Neuronal stem cell (in vitro differentiated cells): ENCODE measurements around the gene DNAJB9.
A peak's percentile ranks its signal among the peaks of the same experiment; 100 is the strongest.

Experiments
- DNase-seq: peaks from one replicate; pipeline ENCODE4 v3.0.0-alpha.2; 2013; ENCODE audit warnings: low spot score
- H2AFZ ChIP-seq: one replicate; pipeline ENCODE4 v1.6.1; 2013; ENCODE audit warnings: mild to moderate bottlenecking, low read length, inconsistent platforms
- H2AK5ac ChIP-seq: 2 replicates; pipeline ENCODE4 v1.6.1; 2013; ENCODE audit warnings: low read depth, mild to moderate bottlenecking, inconsistent platforms, low read length, moderate library complexity, mixed read lengths
- H2BK120ac ChIP-seq: 2 replicates; pipeline ENCODE4 v1.6.1; 2013; ENCODE audit warnings: low read depth, mild to moderate bottlenecking, inconsistent platforms, low read length, moderate library complexity, mixed read lengths
- H2BK12ac ChIP-seq: one replicate; pipeline ENCODE4 v1.6.1; 2013; ENCODE audit warnings: low read length, inconsistent platforms
- H2BK15ac ChIP-seq: 2 replicates; pipeline ENCODE4 v1.6.1; 2013; ENCODE audit warnings: mild to moderate bottlenecking, low read length, inconsistent platforms, mixed read lengths
- H2BK5ac ChIP-seq: one replicate; pipeline ENCODE4 v1.6.1; 2013; ENCODE audit warnings: inconsistent platforms, mild to moderate bottlenecking, low read length, moderate library complexity
- H3K14ac ChIP-seq: one replicate; pipeline ENCODE4 v1.6.1; 2013; ENCODE audit warnings: low read length, inconsistent platforms
- H3K18ac ChIP-seq: 2 replicates; pipeline ENCODE4 v1.6.1; 2013; ENCODE audit warnings: low read length, inconsistent platforms
- H3K23ac ChIP-seq: 2 replicates; pipeline ENCODE4 v1.6.1; 2013; ENCODE audit warnings: low read depth, mild to moderate bottlenecking, mixed read lengths, low read length, inconsistent platforms; ENCODE audit not compliant: poor library complexity
- H3K27ac ChIP-seq: replicated peaks from 3 replicates; pipeline ENCODE4 v1.5.1; 2013; ENCODE audit warnings: low read length, inconsistent platforms
- H3K27me3 ChIP-seq, 3 experiments: 2 replicates each; pipeline ENCODE4 v1.6.1; 2013; ENCODE audit warnings: low read length in 3 of 3, mild to moderate bottlenecking in 2 of 3, inconsistent platforms in 1 of 3, low read depth in 1 of 3, mixed read lengths in 1 of 3, moderate library complexity in 1 of 3; ENCODE audit not compliant: control insufficient read depth in 3 of 3, insufficient read depth in 3 of 3
- H3K36me3 ChIP-seq, 2 donors: replicated peaks in 1 of 2; 2 replicates each; pipeline ENCODE4 v1.6.1; 2013; ENCODE audit warnings: low read length in 2 of 2; ENCODE audit not compliant: control insufficient read depth in 2 of 2, insufficient read depth in 2 of 2
- H3K4ac ChIP-seq: 2 replicates; pipeline ENCODE4 v1.6.1; 2013; ENCODE audit warnings: inconsistent platforms, mild to moderate bottlenecking, low read length, moderate library complexity
- H3K4me1 ChIP-seq, 2 donors: 1 replicate in 1 of 2; 2 replicates in 1 of 2; pipeline ENCODE4 v1.6.1; 2013; ENCODE audit warnings: low read length in 2 of 2, low read depth in 1 of 2; ENCODE audit not compliant: control insufficient read depth in 2 of 2, insufficient read depth in 1 of 2
- H3K4me2 ChIP-seq: one replicate; pipeline ENCODE4 v1.6.1; 2013; ENCODE audit warnings: mild to moderate bottlenecking, low read length, inconsistent platforms; ENCODE audit not compliant: insufficient read depth, poor library complexity, severe bottlenecking
- H3K4me3 ChIP-seq, 2 donors: 2 replicates each; pipeline ENCODE4 v1.5.1; 2013; ENCODE audit warnings: low read length in 2 of 2, mild to moderate bottlenecking in 2 of 2, inconsistent platforms in 1 of 2, moderate library complexity in 1 of 2
- H3K79me1 ChIP-seq: one replicate; pipeline ENCODE4 v1.6.1; 2013; ENCODE audit warnings: low read depth, mild to moderate bottlenecking, inconsistent platforms, low read length, moderate library complexity
- H3K9ac ChIP-seq: one replicate; pipeline ENCODE4 v1.6.1; 2013; ENCODE audit warnings: mild to moderate bottlenecking, low read depth, low read length, inconsistent platforms; ENCODE audit not compliant: poor library complexity
- H3K9me3 ChIP-seq, 2 donors: replicated peaks in 1 of 2; 2 replicates each; pipeline versions ENCODE3 to v1.6.1; 2013; ENCODE audit warnings: low read length in 2 of 2, mild to moderate bottlenecking in 2 of 2, inconsistent platforms in 1 of 2, low read depth in 1 of 2, mixed read lengths in 1 of 2, moderate library complexity in 1 of 2; ENCODE audit not compliant: control insufficient read depth in 2 of 2, insufficient read depth in 1 of 2
- H4K8ac ChIP-seq: one replicate; pipeline ENCODE4 v1.6.1; 2013; ENCODE audit warnings: low read depth, mild to moderate bottlenecking, inconsistent platforms, low read length, moderate library complexity
- H4K91ac ChIP-seq: one replicate; pipeline ENCODE4 v1.6.1; 2013; ENCODE audit warnings: low read length, low read depth, mild to moderate bottlenecking, inconsistent platforms; ENCODE audit not compliant: poor library complexity
- WGBS, 2 donors: extraction: QIAGEN DNeasy Blood & Tissue Kit; methylation state at CpG; one replicate each; pipeline ENCODE4 v1.1.7; 2013; ENCODE audit warnings: missing lambda C conversion rate in 2 of 2, mixed read lengths in 1 of 2; ENCODE audit not compliant: insufficient read length in 2 of 2, insufficient replicate concordance in 1 of 2; ENCODE audit errors: extremely low coverage in 2 of 2; 5-methylcytosine and 5-hydroxymethylcytosine counted together

Gene DNAJB9

GRCh38 chr7:108586274-108586710, 16.6 kb downstream of the DNAJB9 start:
- peaks cover 4 to 5% of the 10 kb centered on the region in 2 donors for H3K4me1 ChIP-seq
- no peak overlapping the region for H3K4me2 ChIP-seq
- H4K91ac ChIP-seq, result no peak overlapping the region
- H2BK120ac ChIP-seq, result no peak overlapping the region
- H2BK5ac ChIP-seq, result no peak overlapping the region
- no peak overlapping the region for H3K23ac ChIP-seq
- H2AFZ ChIP-seq, result no peak overlapping the region
- H2AK5ac ChIP-seq, result no peak overlapping the region
- no CpG with 5 or more reads among the region's 3 CpGs for WGBS, 2 donors
- H3K36me3 ChIP-seq, result no peaks in the 10 kb centered on the region
- no peak overlapping the region for H3K9ac ChIP-seq
- H3K4me3 ChIP-seq, result no peak overlapping the region
- no peak overlapping the region for H3K4ac ChIP-seq
- H3K9me3 ChIP-seq, result no peaks in the 10 kb centered on the region
- H2BK12ac ChIP-seq, result no peak overlapping the region
- no peaks in the 10 kb centered on the region for H3K79me1 ChIP-seq
- H3K18ac ChIP-seq, result no peak overlapping the region
- DNase-seq, result no peak
- no peak overlapping the region for H3K27ac ChIP-seq
- H2BK15ac ChIP-seq, result no peak overlapping the region
- no peak overlapping the region for H4K8ac ChIP-seq
- no peaks in the 10 kb centered on the region for H3K27me3 ChIP-seq
- no peak overlapping the region for H3K14ac ChIP-seq

DNA sequence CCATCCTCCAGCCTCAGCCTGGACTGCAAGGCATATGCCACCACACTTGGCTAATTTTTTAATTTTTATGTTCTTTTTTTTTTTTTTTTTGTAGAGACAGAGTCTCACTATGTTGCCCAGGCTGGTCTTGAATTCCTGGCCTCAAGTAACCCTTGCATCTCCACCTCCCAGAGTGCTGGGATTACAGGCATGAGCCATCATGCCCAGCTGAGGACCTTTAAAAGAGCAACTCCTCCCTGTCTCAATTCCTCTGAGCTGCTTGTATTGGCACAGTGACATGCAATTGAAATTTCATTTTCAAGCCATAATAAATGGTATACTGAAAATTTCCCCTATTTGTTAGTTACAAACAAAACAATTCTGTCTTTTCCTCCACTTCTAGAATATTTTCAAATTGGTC, 19.5 kb downstream of the DNAJB9 start:
- H3K36me3 ChIP-seq, result no peaks in the 10 kb centered on the region
- no peak overlapping the region for H3K4me2 ChIP-seq
- H3K4me1 ChIP-seq, result peaks cover 5 to 9% of the 10 kb centered on the region in 2 donors
- no peak overlapping the region for H2AFZ ChIP-seq
- no peak overlapping the region for H2BK120ac ChIP-seq
- no peak overlapping the region for H3K4ac ChIP-seq
- H3K9me3 ChIP-seq, result no peaks in the 10 kb centered on the region
- H2AK5ac ChIP-seq, result no peak overlapping the region
- no peaks in the 10 kb centered on the region for H3K27me3 ChIP-seq
- H4K8ac ChIP-seq, result no peak overlapping the region
- H3K18ac ChIP-seq, result no peak overlapping the region
- H3K23ac ChIP-seq, result no peak overlapping the region
- H4K91ac ChIP-seq, result no peak overlapping the region
- no peak overlapping the region for H3K4me3 ChIP-seq
- H3K9ac ChIP-seq, result no peak overlapping the region
- no peak overlapping the region for H3K14ac ChIP-seq
- no peak overlapping the region for H2BK15ac ChIP-seq
- H2BK12ac ChIP-seq, result no peak overlapping the region
- no peaks in the 10 kb centered on the region for H3K79me1 ChIP-seq
- no peak for DNase-seq
- H2BK5ac ChIP-seq, result no peak overlapping the region
- no peak overlapping the region for H3K27ac ChIP-seq

GRCh38 chr7:108589874-108590273, 20.2 kb downstream of the DNAJB9 start:
- no peak overlapping the region for H3K18ac ChIP-seq
- H2BK12ac ChIP-seq, result no peak overlapping the region
- H3K23ac ChIP-seq, result no peak overlapping the region
- H3K79me1 ChIP-seq, result no peaks in the 10 kb centered on the region
- H2BK120ac ChIP-seq, result no peak overlapping the region
- no peak overlapping the region for H3K14ac ChIP-seq
- no peak overlapping the region for H2BK5ac ChIP-seq
- no peak overlapping the region for H3K4me3 ChIP-seq
- no peaks in the 10 kb centered on the region for H3K36me3 ChIP-seq
- H4K8ac ChIP-seq, result no peak overlapping the region
- no peak overlapping the region for H3K4me2 ChIP-seq
- H2AK5ac ChIP-seq, result no peak overlapping the region
- no peaks in the 10 kb centered on the region for H3K27me3 ChIP-seq
- no peak for DNase-seq
- H2BK15ac ChIP-seq, result no peak overlapping the region
- H4K91ac ChIP-seq, result no peak overlapping the region
- H3K9me3 ChIP-seq, result no peaks in the 10 kb centered on the region
- no peak overlapping the region for H3K27ac ChIP-seq
- no peak overlapping the region for H3K4ac ChIP-seq
- no CpG with 5 or more reads among the region's 1 CpG for WGBS, 2 donors
- peak overlapping the region; percentile 38 for H2AFZ ChIP-seq
- peaks cover 5 to 9% of the 10 kb centered on the region in 2 donors for H3K4me1 ChIP-seq
- no peak overlapping the region for H3K9ac ChIP-seq

GRCh38 chr7:108590606-108591005, 20.9 kb downstream of the DNAJB9 start:
- Histone ChIP-seq H3K23ac (no peak overlapping the region), H2BK15ac (no peak overlapping the region), H3K4ac (no peak overlapping the region), H3K79me1 (no peaks in the 10 kb centered on the region), H3K4me2 (no peak overlapping the region), H2BK12ac (no peak overlapping the region), H4K91ac (no peak overlapping the region), H3K27ac (no peak overlapping the region), H2AFZ (no peak overlapping the region), H3K14ac (no peak overlapping the region), H3K4me1 (peaks cover 5 to 9% of the 10 kb centered on the region in 2 donors), H3K27me3 (no peaks in the 10 kb centered on the region), H3K18ac (no peak overlapping the region), H3K9me3 (no peaks in the 10 kb centered on the region), H4K8ac (no peak overlapping the region), H3K9ac (no peak overlapping the region), H2BK5ac (no peak overlapping the region), H3K4me3 (no peak overlapping the region), H3K36me3 (no peaks in the 10 kb centered on the region), H2BK120ac (no peak overlapping the region), H2AK5ac (no peak overlapping the region)
- WGBS, 2 donors, result no CpG with 5 or more reads among the region's 2 CpGs
- no peak for DNase-seq
